H54 (cell line): ENCODE results near the gene POLK.

ENCODE experiments used
- DNase-seq: peaks from one replicate; pipeline ENCODE4 v3.0.0; 2011; ENCODE audit warnings: low spot score, mixed read lengths; ENCODE audit not compliant: insufficient read length
- FAIRE-seq: peaks from 3 replicates; lab custom pipeline; 2011; peaks lifted over from hg19 to GRCh38; lab: Jason Lieb, UNC
- POLR2A ChIP-seq: IDR thresholded peaks from 2 replicates; pipeline ENCODE4 v1.6.1; 2011; ENCODE audit warnings: low read depth, mild to moderate bottlenecking, low read length

Gene POLK

DNA sequence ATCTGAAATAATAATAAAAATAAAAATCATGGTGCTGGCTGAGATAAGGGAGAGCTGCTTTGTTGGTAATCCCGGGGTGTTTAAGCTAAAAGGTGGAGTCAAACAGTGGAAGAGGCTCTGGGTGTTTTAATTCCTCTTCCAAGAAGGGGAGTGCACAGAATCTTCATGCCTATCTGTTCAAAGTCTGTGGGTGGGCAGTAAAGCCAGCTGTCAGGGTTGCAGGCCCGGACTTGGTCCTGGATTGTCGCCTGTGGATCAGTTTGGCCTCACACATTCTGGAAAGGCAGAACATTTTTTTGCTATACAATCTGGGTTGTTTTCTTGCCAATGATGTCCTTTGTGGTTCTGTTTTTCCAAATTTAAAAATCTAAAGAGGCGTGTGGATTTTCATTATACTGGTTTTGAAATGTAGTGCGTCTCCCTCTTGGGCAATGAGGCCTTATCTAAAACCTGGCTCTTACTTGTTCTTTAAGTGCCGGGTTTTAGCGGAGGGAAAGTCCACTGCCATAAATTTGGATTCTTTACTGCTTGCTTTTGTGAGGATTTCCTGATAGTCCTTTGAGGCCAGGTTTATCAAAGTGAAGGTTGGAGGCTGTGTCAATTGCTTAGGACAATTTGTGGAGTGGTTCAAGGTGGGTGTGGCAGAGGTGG, 105.4 kb downstream of the POLK start:
- FAIRE-seq (no peak), DNase-seq (no peak)
- TF ChIP-seq POLR2A = no peak

DNA sequence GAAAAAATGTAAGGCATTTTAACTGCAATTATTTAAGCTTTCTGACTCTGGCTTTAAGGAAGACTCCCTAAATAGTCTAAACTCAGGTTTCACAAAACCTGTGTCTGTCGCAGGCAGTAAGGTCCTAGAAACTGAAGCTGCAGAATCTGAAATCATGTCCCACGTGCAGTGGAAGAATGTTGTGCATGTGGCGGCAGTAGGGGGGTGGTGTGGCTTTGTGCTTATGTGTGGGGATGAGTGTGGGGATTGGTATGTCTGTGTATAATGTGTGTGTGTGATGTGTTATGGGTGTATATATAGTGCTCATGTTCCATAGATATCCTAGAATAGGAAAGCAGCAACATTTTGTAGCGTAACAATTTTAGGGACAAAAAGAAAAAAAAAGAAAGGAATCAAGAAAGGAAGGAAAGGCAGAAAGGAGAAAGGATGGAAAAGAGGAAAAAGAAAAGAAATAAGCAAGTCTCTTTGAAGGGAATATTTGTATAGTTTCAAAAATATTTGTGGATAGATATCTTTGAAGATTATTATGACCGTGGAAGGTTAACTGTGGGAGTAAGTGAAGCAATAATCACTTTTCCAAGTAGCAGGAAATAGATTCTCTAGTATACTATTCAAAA, 106.2 kb downstream of the POLK start:
- FAIRE-seq = no peak
- DNase-seq = no peak
- no peak for TF ChIP-seq POLR2A

DNA sequence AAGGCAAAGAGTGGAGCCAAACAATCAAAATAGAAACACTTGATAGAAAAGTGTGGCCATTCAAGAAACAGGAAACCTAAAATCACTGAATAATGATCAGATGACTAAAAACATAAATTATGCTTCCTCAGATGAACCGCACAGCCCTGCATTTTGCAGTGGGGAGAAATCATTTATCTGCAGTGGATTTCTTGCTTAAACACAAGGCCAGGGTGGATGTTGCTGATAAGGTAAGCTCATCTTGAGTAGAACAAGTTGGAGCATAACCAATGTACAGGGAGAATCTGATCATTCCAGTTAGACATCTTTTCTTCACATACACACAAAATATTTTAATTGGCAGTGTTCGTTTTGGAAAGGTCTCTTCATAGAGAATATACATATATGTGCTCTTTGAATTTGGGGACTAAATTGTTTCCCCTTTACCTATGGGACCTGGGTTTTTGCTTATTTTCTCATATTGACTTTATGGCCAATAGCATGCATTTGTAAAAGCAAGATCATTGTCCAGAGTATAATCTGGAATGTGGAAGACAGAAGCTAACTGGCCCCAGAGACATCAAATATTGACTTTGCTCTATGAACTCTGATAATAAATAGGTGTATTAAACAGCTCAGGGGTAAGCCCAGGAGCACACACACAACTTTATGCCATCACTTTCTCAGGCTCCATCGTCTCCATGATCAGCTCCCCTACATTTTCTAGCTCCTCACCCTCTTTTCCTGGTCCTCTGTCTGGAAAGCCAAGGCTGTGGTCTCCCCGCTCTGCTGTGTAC, 108.7 kb downstream of the POLK start:
- DNase-seq = no peak
- FAIRE-seq = no peak
- TF ChIP-seq POLR2A = no peak

DNA sequence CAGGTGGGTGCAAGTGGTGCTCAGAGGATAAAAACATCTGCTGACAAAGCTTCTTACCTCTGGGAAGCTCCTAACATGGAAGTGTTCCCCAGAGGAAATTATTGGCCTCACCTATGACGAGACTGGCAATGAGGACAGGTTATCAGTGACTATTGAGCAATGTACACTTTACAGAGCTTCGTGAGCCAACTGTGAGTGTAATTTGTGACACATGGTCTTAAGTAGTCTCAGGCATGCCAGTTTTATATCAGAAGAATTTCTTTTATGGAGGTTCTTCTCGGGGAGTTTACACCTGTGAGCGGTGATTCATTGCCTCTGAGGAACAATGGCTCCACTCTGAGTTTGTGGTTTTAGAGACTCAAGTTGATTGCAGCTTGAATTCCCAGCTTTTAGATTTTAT, 110.9 kb downstream of the POLK start:
- peak; percentile 84 for FAIRE-seq

DNA sequence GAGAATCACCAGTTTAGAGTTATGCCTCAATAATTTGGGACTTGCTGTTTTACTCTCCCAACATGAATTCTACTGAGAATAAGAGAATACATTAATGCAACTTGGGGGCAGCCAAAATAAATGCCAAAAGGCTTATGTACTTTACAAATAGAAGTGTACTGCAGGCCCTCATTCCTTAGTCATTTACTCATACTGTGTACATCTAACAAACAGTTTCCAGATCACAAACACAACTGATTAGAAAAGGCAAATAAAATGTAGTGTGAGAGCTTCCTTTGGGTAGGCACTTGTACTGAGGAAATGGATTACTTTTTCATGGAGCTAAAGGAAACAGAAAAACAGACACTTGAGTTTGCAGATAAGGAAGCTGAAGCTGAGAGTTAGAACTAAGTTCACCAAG, 112.2 kb downstream of the POLK start:
- no peak for DNase-seq
- peak; percentile 70 for FAIRE-seq
- no peak for TF ChIP-seq POLR2A

More for the DNA sequence above, 110.9 kb downstream of the POLK start:
- TF ChIP-seq POLR2A = no peak
- no peak for DNase-seq

DNA sequence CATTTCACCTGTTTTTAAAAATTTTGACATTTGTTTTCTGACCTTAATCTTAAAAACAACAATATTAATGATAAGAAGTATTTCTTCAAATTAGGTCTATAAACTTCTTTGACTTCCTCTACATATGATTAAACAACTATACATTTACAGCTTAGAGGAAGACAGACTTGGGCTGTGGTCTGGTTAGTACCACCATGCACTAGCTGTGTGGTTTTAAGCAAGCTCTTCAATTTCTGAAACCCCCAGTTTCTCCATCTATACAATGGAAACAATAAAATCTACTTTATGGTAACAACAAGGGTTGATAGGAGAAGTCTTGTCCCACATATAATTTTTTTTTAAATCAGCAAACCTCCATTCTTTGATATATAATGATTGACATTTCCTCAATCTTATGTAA, 115.3 kb downstream of the POLK start:
- DNase-seq (no peak), FAIRE-seq (no peak)
- no peak for TF ChIP-seq POLR2A

DNA sequence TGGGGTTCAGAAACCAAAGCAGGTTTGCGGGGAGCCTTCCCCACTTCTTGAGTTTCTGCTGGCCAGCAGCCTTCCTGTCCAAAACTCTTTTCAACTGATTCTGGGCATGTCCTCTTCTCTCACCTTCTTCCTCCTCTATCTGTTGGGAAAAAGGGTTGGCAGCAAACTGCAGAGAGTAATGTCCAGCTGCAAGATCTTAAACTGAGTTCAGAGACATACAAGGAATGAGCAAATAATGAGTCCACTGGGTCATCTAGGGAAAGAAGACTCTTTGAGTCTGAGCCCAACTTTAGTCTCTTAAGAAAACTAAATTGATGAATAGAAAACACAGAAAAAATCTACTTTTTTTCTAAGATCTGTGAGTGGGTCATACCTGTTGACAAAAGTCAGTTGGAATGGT, 116.1 kb downstream of the POLK start:
- no peak for FAIRE-seq
- DNase-seq = no peak
- TF ChIP-seq POLR2A = no peak

DNA sequence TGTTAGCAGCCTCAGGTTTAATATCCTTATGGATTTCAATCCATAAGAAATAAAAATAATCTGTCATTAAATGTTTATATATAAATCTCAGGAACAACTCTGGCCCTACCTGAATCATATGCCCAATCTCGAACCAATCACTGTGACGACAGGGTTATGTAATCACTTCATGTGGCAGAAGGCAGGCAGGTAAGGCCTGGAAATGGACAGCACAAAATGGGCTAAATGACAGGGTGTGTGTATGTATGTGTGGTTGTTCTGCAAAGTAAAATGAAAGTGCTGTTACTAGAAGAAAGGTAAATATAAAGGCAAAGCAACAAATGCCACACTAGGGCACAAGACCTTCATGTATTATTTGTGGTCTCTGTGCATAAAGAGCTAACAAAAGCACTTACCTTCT, 119.2 kb downstream of the POLK start:
- FAIRE-seq (no peak), DNase-seq (no peak)
- no peak for TF ChIP-seq POLR2A

DNA sequence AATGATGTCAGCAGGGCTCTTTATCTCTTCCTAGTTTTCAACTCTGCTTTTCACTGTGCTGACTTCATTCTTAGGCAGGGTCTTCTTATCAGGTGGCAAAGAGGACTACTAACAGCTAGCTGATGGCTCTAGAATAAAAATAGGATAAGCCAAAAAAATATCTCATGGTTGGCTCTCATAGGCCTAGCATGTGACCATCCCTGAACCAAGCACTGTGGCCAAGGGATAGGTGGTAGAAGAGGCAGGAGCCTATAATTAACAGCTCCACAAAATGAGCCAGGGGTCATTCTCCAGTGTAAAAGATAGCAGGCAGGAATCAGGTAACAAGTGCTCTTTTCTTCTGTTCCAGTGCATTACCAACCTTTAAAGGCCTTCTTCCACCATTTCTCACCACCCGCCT, 120.6 kb downstream of the POLK start:
- DNase-seq (no peak), FAIRE-seq (no peak)
- TF ChIP-seq POLR2A = no peak

DNA sequence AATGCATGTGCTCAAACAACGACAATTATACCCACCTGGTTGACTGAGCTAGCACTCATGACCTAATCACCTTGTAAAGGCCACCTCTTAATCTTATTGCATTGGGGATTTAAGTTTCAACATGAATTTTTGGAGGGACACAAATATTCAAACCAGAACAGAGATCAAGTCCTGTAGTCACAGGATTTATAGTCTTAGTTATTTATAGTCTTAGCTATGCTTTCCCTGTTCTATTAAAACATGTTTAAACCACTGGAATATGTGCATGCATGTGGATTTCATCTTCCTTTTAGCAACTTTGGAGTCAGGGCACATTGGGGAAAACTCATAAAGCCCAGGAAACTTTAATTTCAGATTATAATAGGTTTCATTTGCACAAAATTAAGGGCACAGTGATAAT, 126.3 kb downstream of the POLK start:
- no peak for FAIRE-seq
- no peak for DNase-seq

DNA sequence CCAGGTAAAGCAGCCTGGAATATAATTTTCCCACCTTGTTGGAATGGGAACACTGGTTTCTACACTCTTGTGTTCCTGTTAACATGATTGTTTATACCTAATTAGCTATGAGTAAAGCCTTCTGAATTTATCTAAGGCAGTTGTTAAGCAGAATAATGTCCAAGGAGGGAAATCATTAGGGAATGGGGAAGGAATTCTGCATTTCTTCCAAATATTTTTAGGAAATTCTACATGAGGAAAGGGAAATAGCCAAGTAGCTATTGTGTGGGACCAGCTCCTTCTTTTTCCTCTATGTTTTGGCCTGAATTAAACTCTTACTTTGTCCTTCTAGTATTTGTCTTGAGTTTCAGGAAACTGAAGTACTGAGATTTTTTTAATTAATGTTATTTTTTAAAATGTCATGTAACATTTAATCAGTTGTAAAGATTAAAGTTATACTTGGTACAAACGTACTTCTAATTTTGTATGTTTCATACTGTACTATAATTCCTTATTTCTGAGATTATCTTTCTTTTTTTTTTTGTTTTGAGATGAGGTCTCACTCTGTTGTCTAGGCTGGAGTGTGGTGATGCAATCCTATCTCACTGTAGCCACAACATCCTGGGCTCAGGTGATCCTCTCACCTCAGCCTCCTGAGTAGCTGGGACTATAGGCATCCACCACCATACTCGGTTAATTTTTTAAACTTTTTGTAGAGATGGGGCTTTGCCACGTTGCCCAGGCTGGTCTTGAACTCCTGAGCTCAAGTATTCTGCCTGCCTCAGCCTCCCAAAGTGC, 128.0 kb downstream of the POLK start:
- FAIRE-seq = no peak
- TF ChIP-seq POLR2A = no peak

More for the DNA sequence above, 126.3 kb downstream of the POLK start:
- no peak for TF ChIP-seq POLR2A

DNA sequence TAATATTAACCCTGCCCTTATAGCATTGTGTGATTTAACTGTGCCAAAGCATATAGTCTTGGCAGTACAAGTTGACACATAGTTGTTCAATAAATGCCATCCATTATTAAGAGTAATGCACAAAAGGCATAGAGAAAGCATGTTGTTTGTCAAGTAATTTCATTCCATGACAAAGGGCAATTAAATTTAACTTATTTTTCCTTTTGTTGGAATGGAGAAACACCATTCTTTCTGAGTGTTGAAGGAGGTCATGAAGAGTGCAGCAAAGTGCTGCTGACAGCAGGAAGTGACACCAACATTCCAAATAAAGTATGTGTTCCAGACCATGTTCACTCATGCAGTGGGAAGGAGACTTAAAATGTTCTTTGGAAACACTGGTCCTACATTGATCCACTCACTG, 128.7 kb downstream of the POLK start:
- FAIRE-seq (peak; percentile 88), DNase-seq (peak; percentile 71)
- no peak for TF ChIP-seq POLR2A

More for the DNA sequence above, 128.0 kb downstream of the POLK start:
- DNase-seq = no peak

DNA sequence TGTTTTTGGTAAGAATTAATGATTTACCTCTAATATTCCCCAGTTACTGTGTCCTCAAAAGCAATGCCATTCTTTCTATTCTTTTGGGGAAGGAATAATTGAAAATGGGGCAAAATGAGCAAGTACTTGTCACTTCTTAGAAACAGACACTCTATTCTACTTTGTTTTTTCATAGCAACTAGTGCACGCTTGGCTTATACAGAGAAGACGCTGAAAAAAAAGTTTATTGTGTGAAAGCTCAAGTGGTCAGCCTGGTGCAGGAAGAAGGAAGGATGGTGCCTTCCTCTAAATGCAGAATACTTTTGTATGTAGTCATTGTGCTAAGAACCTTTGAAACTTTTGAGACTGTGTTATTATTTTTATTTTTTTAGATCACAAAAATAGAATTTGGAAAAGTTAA, 129.1 kb downstream of the POLK start:
- DNase-seq = no peak
- TF ChIP-seq POLR2A = no peak
- no peak for FAIRE-seq

DNA sequence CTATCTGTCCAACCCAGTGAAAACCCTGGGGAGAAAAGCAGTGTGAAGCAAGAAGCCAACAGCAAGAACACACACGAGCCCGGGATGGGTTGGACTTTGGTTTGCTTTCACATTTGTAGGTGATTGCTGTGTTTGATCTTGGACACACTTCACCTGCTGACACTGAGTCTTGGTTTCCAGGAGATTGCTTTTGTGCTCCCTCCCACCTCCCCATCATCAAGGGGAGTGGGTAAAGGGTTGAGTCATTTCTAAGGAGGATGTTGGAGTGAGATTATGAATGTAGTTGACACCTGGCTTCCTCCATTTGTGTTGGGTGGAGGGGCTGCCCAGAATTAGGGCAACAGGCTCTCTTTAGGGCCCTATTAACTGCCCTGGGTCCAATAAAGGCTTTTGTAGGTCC, 137.0 kb downstream of the POLK start:
- FAIRE-seq (no peak), DNase-seq (no peak)
- no peak for TF ChIP-seq POLR2A
